Panc1 (cell line): ENCODE measurements around the gene XKR3. TPM values are rescaled to one million over a fixed set of nuclear protein-coding genes. Genes with fewer than 3 reads are reported as not detected.
"Not testable (repeated sequence)": the region's sequence is repeated elsewhere in the genome, so short reads cannot be mapped to it uniquely, and the experiment has no call there.

ENCODE experiments used
- ATAC-seq: fragments of 200-7000 bp; cut with Tn5 transposase; 2 replicates; pipeline ENCODE4 v1.9.1; 2020; ENCODE audit warnings: mild to moderate bottlenecking, moderate library complexity
- BruUV-seq: library from RNA; stranded (reverse); fragments of 400-500 nt; replicated peaks from 2 replicates; lab custom pipeline; 2021; lab: Mats Ljungman, UMichigan
- CTCF ChIA-PET: fragments of 300-600 bp; sonication (Branson Sonifier 250); formaldehyde crosslinking; loops from one replicate; lab custom pipeline; 2022; ENCODE audit warnings: antibody characterized with exemption; lab: Charles Lee
- POLR2A ChIA-PET: fragments of 300-600 bp; sonication (Branson Sonifier 250); formaldehyde crosslinking; loops from one replicate; lab custom pipeline; 2022; ENCODE audit warnings: antibody characterized with exemption; lab: Charles Lee
- DNase-seq: peaks from one replicate; pipeline ENCODE4 v3.0.0-alpha.2; 2010; ENCODE audit warnings: low read depth, low spot score
- H3K27ac ChIP-seq: 2 replicates; pipeline ENCODE4 v1.5.1; 2011; ENCODE audit warnings: mild to moderate bottlenecking, low read length, inconsistent platforms
- H3K27me3 ChIP-seq: fragments of 200-500 bp; sonication (Bioruptor generic); 2 replicates; pipeline ENCODE4 v1.6.0; 2014; ENCODE audit warnings: low read length, inconsistent platforms; ENCODE audit not compliant: control insufficient read depth, insufficient read depth
- H3K36me3 ChIP-seq: fragments of 200-500 bp; sonication (Bioruptor generic); 2 replicates; pipeline ENCODE4 v1.5.1; 2014; ENCODE audit warnings: inconsistent platforms, mild to moderate bottlenecking, low read length, moderate library complexity; ENCODE audit not compliant: control insufficient read depth, insufficient read depth
- H3K4me1 ChIP-seq: 2 replicates; pipeline ENCODE4 v1.5.1; 2011; ENCODE audit warnings: inconsistent platforms, mild to moderate bottlenecking, low read length, moderate library complexity; ENCODE audit not compliant: control insufficient read depth, insufficient read depth
- H3K4me3 ChIP-seq, 2 experiments: 2 replicates each; pipeline ENCODE4 v1.5.1; 2011 to 2012; ENCODE audit warnings: low read depth in 2 of 2, low read length in 2 of 2, mild to moderate bottlenecking in 2 of 2, inconsistent platforms in 1 of 2, moderate library complexity in 1 of 2
- H3K9me3 ChIP-seq: fragments of 200-500 bp; sonication (Bioruptor generic); 2 replicates; pipeline ENCODE4 v1.5.1; 2014; ENCODE audit warnings: low read depth, mild to moderate bottlenecking, inconsistent platforms, low read length, moderate library complexity; ENCODE audit not compliant: control insufficient read depth, insufficient read depth
- TCF7L2 ChIP-seq: IDR thresholded peaks from 2 replicates; pipeline ENCODE4 v1.6.1; 2011; ENCODE audit warnings: mild to moderate bottlenecking, low read depth, low read length, inconsistent platforms
- in situ Hi-C: cut with HindIII; loops from 2 replicates; pipeline ENCODE4 v1.10.0; 2016; ENCODE audit warnings: low sequenced_read_pairs, low pct_unique_long_range_greater_than_20kb
- intact Hi-C: fragments of 100-400 bp; cut with micrococcal nuclease; formaldehyde crosslinking; loops from one replicate; pipeline ENCODE4 v1.10.0; 2022; ENCODE audit not compliant: unreplicated experiment
- total RNA-seq: library from RNA; stranded (reverse); gene quantifications from one replicate; pipeline ENCODE4 v1.2.1, GENCODE V29; 2021; ENCODE audit not compliant: unreplicated experiment
- TF ChIP-seq, protein P1 (sequence below): fragments of 450-650 bp; IDR thresholded peaks from 2 replicates; pipeline ENCODE4 v1.5.1; 2017; ENCODE audit warnings: mild to moderate bottlenecking

The XKR3 gene
- total RNA-seq, 1 experiment from 2014 or later, result not detected

DNA sequence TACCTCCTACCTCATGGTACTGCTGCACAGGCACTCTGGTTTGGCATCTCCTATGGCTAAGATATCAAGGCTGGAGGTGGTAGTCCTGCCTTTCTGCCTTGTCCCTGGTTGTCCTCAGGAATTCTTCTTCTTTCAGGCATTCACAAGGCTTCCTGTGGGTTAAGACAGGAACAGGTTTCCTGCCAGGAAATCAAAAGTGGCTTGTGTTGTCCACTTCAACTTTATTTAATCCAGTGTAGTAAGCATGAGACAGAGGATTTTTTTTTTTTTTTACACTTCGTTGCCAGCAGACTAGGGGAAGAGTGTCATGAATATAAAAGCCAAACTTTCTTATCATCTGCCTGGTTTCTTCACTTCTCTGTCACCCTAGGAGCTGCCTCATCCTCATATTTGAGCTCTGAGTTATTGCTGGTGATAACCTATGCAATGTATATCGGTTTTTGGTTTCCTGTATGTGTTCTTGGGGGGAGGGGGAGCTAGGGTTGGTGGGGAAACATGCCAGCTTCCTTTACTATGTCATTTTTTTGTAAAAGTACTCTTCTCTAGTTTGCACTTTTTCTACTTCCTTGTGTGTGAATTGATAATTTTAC is 50.2 kb downstream of the XKR3 start:
- Histone ChIP-seq H3K4me1 (no peaks in the 10 kb centered on the region), H3K36me3 (no peaks in the 10 kb centered on the region), H3K4me3 (no peak overlapping the region), H3K9me3 (no peaks in the 10 kb centered on the region), H3K27ac (no peak overlapping the region), H3K27me3 (no peaks in the 10 kb centered on the region)
- DNase-seq (no peak), ATAC-seq (no peak)
- ChIA-PET POLR2A (no interaction called here), CTCF (interaction anchor here (0.7 kb wide), 1 partner anchor 283 kb away, joined by 4 read pairs; no protein-coding TSS in a partner anchor)
- in situ Hi-C loops, result no loop called here
- intact Hi-C loops, result no loop called here
- TF ChIP-seq, protein P1, sequence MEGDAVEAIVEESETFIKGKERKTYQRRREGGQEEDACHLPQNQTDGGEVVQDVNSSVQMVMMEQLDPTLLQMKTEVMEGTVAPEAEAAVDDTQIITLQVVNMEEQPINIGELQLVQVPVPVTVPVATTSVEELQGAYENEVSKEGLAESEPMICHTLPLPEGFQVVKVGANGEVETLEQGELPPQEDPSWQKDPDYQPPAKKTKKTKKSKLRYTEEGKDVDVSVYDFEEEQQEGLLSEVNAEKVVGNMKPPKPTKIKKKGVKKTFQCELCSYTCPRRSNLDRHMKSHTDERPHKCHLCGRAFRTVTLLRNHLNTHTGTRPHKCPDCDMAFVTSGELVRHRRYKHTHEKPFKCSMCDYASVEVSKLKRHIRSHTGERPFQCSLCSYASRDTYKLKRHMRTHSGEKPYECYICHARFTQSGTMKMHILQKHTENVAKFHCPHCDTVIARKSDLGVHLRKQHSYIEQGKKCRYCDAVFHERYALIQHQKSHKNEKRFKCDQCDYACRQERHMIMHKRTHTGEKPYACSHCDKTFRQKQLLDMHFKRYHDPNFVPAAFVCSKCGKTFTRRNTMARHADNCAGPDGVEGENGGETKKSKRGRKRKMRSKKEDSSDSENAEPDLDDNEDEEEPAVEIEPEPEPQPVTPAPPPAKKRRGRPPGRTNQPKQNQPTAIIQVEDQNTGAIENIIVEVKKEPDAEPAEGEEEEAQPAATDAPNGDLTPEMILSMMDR, result 0 out of 2 replicates have a peak, but pooled peaks have one; percentile 20
- TF ChIP-seq TCF7L2, result no peak
- no TSS peak for BruUV-seq

DNA sequence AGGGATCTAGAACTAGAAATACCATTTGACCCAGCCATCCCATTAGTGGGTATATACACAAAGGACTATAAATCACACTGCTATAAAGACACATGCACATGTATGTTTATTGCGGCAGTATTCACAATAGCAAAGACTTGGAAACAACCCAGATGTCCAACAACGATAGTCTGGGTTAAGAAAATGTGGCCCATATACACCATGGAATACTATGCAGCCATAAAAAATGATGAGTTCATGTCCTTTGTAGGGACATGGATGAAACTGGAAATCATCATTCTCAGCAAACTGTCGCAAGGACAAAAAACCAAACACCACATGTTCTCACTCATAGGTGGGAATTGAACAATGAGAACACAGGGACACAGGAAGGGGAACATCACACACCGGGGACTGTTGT is 53.6 kb downstream of the XKR3 start:
- H3K27ac ChIP-seq, H3K4me3 ChIP-seq, DNase-seq, in situ Hi-C loops, H3K9me3 ChIP-seq, BruUV-seq, H3K27me3 ChIP-seq, H3K4me1 ChIP-seq, CTCF ChIA-PET, POLR2A ChIA-PET, intact Hi-C loops, ATAC-seq, H3K36me3 ChIP-seq: not testable (repeated sequence)

DNA sequence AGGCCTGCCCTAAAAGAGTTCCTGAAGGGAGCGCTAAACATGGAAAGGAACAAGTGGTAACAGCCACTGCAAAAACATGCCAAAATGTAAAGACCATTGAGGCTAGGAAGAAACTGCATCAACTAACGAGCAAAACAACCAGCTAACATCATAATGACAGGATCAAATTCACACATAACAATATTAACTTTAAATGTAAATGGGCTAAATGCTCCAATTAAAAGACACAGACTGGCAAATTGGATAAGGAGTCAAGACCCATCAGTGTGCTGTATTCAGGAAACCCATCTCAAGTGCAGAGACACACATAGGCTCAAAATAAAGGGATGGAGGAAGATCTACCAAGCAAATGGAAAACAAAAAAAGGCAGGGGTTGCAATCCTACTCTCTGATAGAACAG is 57.3 kb downstream of the XKR3 start:
- intact Hi-C loops, H3K9me3 ChIP-seq, H3K27me3 ChIP-seq, H3K36me3 ChIP-seq, BruUV-seq, POLR2A ChIA-PET, H3K4me3 ChIP-seq, ATAC-seq, H3K4me1 ChIP-seq, DNase-seq, in situ Hi-C loops, CTCF ChIA-PET, H3K27ac ChIP-seq: not testable (repeated sequence)

GRCh38 chr22:16762224-16762623 is 63.0 kb downstream of the XKR3 start:
- H3K36me3 ChIP-seq, H3K27me3 ChIP-seq, H3K9me3 ChIP-seq, H3K27ac ChIP-seq, H3K4me3 ChIP-seq, in situ Hi-C loops, POLR2A ChIA-PET, intact Hi-C loops, BruUV-seq, CTCF ChIA-PET, ATAC-seq, H3K4me1 ChIP-seq, DNase-seq: not testable (repeated sequence)

DNA sequence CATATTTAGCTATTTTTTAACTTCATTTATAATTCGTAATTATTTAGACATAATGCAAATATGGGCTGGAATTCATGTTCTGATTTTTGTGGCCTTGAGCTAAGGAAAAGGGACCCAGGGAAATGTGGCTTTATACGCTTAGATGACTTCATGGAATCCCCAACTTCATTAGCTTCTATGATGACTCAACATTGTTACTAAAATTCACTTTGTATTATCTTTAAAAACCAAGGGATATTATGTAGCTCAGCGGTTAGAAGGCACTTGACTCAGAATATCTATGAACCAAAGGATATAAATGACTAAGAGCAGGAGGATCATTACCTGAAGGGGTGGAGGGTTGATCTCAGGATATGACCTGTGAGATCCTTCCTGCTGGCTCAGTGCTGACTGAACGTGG is 64.8 kb downstream of the XKR3 start:
- CTCF ChIA-PET, BruUV-seq: not testable (repeated sequence)

DNA sequence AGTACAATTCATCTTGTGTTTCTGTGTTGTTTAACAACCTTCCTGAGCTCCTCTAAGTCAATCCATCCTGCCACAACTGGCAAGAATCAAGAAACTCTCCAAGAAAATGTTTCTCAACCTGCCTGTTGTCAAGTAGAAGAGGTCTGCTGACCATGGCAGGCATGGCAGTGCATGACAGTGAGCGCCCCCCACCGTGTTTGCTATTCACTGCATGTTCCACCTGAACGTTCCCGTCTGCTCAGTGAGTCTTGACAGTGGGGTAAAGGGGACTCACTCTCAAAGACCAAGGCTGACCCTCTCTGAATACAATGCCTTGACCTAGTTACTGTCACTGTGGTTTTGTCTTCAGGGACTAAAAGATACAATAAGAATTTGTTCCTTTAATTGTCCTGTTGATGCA is 75.9 kb downstream of the XKR3 start:
- H3K4me3 ChIP-seq, POLR2A ChIA-PET, H3K4me1 ChIP-seq, H3K27me3 ChIP-seq, CTCF ChIA-PET, DNase-seq, BruUV-seq, intact Hi-C loops, H3K27ac ChIP-seq, H3K36me3 ChIP-seq, H3K9me3 ChIP-seq, in situ Hi-C loops, ATAC-seq: not testable (repeated sequence)

More for the DNA sequence above, 64.8 kb downstream of the XKR3 start:
- DNase-seq, H3K9me3 ChIP-seq, in situ Hi-C loops, H3K27ac ChIP-seq, H3K36me3 ChIP-seq, H3K27me3 ChIP-seq, intact Hi-C loops, H3K4me3 ChIP-seq, H3K4me1 ChIP-seq, ATAC-seq, POLR2A ChIA-PET: not testable (repeated sequence)
